ENCODE results near the gene AFF3. TPM values are rescaled to one million over a fixed set of nuclear protein-coding genes. Genes with fewer than 3 reads are reported as not detected.
A peak's percentile ranks its signal among the peaks of the same experiment; 100 is the strongest.

The AFF3 gene
- total RNA-seq, 1 donor from 2014 or later = 12.2 TPM

GRCh38 chr2:100031604-100032003 lies 110.8 kb downstream of the AFF3 start:
- DNase-seq (ENCODE audit: low spot score) = no peak
- Mint-ChIP-seq H3K36me3 (ENCODE audit: low read depth, unreplicated experiment) (no peaks in the 10 kb centered on the region), H3K9me3 (ENCODE audit: unreplicated experiment) (no peaks in the 10 kb centered on the region), H3K27ac (ENCODE audit: unreplicated experiment) (no peak overlapping the region), H3K27me3 (ENCODE audit: unreplicated experiment) (no peaks in the 10 kb centered on the region), H3K4me1 (ENCODE audit: unreplicated experiment) (no peaks in the 10 kb centered on the region), H3K4me3 (ENCODE audit: unreplicated experiment) (no peak overlapping the region)
- TF ChIP-seq CTCF (IDR thresholded peaks at IDR 0.05; ENCODE audit: unreplicated experiment) = no peak

GRCh38 chr2:100029460-100029859 lies 112.9 kb downstream of the AFF3 start:
- no peaks in the 10 kb centered on the region for H3K36me3 Mint-ChIP-seq (ENCODE audit: low read depth, unreplicated experiment)
- H3K27ac Mint-ChIP-seq (ENCODE audit: unreplicated experiment) = no peak overlapping the region
- peak; percentile 39 for TF ChIP-seq CTCF (IDR thresholded peaks at IDR 0.05; ENCODE audit: unreplicated experiment)
- H3K27me3 Mint-ChIP-seq (ENCODE audit: unreplicated experiment) = no peaks in the 10 kb centered on the region
- no peak overlapping the region for H3K4me3 Mint-ChIP-seq (ENCODE audit: unreplicated experiment)
- H3K4me1 Mint-ChIP-seq (ENCODE audit: unreplicated experiment) = no peaks in the 10 kb centered on the region
- H3K9me3 Mint-ChIP-seq (ENCODE audit: unreplicated experiment) = no peaks in the 10 kb centered on the region
- DNase-seq (ENCODE audit: low spot score) = no peak

- H3K27me3 Mint-ChIP-seq (ENCODE audit: unreplicated experiment) = peaks cover 4% of the 10 kb centered on the region
- no peak overlapping the region for H3K27ac Mint-ChIP-seq (ENCODE audit: unreplicated experiment)
- no peaks in the 10 kb centered on the region for H3K36me3 Mint-ChIP-seq (ENCODE audit: low read depth, unreplicated experiment)
- H3K4me1 Mint-ChIP-seq (ENCODE audit: unreplicated experiment) = peaks cover 3% of the 10 kb centered on the region
- H3K9me3 Mint-ChIP-seq (ENCODE audit: unreplicated experiment) = no peaks in the 10 kb centered on the region
- DNase-seq (ENCODE audit: low spot score) = no peak
- no peak overlapping the region for H3K4me3 Mint-ChIP-seq (ENCODE audit: unreplicated experiment)
- TF ChIP-seq CTCF (IDR thresholded peaks at IDR 0.05; ENCODE audit: unreplicated experiment) = no peak
These were observed 120.5 kb downstream of the AFF3 start for GRCh38 chr2:100021791-100022340.

GRCh38 chr2:100019499-100019898 lies 122.9 kb downstream of the AFF3 start:
- H3K4me3 Mint-ChIP-seq (ENCODE audit: unreplicated experiment) = no peak overlapping the region
- H3K4me1 Mint-ChIP-seq (ENCODE audit: unreplicated experiment) = peaks cover 3% of the 10 kb centered on the region
- H3K9me3 Mint-ChIP-seq (ENCODE audit: unreplicated experiment) = no peaks in the 10 kb centered on the region
- TF ChIP-seq CTCF (IDR thresholded peaks at IDR 0.05; ENCODE audit: unreplicated experiment) = no peak
- H3K36me3 Mint-ChIP-seq (ENCODE audit: low read depth, unreplicated experiment) = no peaks in the 10 kb centered on the region
- H3K27me3 Mint-ChIP-seq (ENCODE audit: unreplicated experiment) = peaks cover 4% of the 10 kb centered on the region
- DNase-seq (ENCODE audit: low spot score) = no peak
- H3K27ac Mint-ChIP-seq (ENCODE audit: unreplicated experiment) = no peak overlapping the region

- Mint-ChIP-seq H3K27ac (ENCODE audit: unreplicated experiment) (no peak overlapping the region), H3K36me3 (ENCODE audit: low read depth, unreplicated experiment) (no peaks in the 10 kb centered on the region), H3K4me3 (ENCODE audit: unreplicated experiment) (no peak overlapping the region), H3K9me3 (ENCODE audit: unreplicated experiment) (no peaks in the 10 kb centered on the region), H3K4me1 (ENCODE audit: unreplicated experiment) (peaks cover 6% of the 10 kb centered on the region), H3K27me3 (ENCODE audit: unreplicated experiment) (peaks cover 4% of the 10 kb centered on the region)
- no peak for TF ChIP-seq CTCF (IDR thresholded peaks at IDR 0.05; ENCODE audit: unreplicated experiment)
- DNase-seq (ENCODE audit: low spot score) = no peak
These were observed 123.8 kb downstream of the AFF3 start for GRCh38 chr2:100018341-100019193.
